ENCODE measurements around the gene RAC2.
"Not testable (repeated sequence)": the region's sequence is repeated elsewhere in the genome, so short reads cannot be mapped to it uniquely, and the experiment has no call there.

RAC2 gene

DNA sequence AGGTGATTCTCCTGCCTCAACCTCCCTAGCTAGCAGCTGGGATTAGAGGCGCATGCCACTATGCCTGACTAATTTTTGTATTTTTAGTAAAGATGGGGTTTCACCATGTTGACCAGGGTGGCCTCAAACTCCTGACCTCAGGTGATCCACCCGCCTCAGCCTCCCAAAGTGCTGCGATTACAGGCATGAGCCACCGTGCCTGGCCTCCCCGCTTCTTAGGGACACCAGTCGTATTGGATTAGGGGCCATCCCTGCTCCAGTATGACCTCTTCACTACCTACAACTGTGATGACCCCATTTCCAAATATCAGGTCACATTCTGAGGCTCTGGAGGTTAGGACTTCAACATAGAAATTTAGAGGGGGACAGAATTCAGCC, 42.6 kb downstream of the RAC2 start:
- DNase-seq: not testable (repeated sequence)

DNA sequence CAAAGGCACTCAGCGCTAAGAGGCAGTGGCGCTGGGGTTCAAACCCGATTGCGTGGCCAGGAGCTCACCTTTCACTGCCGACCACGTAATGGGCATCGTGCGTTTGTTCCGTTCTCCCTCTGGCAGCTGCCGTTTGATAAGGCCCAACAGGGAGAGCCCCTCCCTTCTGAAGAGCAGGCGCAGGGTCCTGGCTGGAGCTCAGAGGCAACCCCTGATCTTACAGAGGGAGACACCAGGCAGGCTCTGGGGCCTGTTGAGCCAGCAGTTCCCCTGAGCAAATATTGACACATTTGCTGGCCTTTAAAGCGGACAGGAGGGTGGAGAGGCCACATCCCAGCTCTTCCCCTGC, 44.3 kb downstream of the RAC2 start:
- no peak for DNase-seq

DNA sequence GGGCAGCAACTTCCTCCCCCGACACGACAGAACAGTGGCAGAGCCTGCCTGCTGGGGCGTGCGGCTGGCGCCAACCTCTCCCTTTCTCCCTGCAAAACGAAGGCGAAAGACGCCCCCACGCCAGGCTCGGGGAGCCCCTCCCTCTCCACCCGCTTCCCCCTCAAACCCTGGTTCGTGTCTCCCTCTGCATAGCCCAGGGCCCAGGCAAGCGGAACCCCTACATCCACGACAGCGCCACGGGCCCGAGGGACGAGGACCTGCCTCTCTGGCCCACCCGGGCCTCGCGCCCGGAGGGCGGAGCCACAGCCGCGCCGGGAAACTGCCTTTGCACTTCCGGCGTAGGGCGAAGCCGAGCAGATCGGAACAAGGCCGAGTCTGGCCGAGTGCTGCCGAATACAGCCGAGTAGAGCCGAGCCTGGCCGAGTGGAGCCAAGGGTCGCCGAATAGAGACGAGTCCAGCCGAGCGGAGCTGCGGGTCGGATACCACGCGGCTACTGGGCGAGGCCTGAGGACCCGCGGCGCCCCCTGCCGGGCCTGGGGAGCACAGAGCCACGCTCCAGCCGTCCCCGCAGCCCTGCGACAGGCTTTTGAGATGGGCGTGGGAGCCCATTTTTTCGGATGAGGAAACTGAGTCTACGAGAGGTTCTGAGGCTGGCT, 44.8 kb downstream of the RAC2 start:
- DNase-seq: peak; percentile 99 to 100

DNA sequence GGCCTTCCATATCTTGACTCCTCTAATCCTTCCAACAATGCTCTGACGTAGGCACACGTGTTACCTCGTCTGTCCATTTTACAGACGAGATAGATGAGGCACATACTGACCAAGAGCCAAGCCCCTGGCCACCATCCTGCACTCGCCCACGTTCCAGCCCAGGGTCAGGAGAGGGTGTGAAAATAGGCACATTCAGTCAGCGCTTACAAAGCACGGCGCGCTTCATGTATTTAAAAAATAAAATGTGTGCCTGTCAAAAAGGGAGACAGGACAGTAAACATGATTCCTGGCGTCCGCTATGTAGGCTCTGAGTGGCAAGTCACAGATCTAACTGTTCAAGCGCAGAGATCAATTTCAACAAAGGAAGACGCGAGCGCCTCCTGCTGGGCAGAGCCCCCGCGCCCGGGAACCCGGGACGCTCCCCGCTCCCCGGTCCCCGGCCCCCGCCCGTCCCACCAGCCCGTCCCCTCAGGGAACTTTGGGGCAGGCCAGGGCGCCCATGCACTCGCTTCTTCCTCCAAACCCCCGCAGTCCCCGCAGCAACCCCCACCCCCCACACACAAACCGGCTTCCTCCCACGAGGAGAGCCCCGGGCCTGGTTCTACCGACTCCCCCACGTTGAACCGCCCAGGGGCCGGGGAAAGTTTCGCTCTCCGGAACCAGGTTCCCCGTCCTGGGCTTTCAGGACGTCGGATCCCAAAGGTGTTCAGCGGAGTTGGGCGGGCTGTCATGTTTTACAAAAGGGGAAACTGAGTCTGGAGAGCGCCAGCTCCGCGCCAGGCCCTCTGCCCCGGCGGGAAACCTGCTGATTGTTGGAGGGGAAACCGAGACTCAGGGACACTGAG, 45.6 kb downstream of the RAC2 start:
- peak; percentile 97 to 98 for DNase-seq

DNA sequence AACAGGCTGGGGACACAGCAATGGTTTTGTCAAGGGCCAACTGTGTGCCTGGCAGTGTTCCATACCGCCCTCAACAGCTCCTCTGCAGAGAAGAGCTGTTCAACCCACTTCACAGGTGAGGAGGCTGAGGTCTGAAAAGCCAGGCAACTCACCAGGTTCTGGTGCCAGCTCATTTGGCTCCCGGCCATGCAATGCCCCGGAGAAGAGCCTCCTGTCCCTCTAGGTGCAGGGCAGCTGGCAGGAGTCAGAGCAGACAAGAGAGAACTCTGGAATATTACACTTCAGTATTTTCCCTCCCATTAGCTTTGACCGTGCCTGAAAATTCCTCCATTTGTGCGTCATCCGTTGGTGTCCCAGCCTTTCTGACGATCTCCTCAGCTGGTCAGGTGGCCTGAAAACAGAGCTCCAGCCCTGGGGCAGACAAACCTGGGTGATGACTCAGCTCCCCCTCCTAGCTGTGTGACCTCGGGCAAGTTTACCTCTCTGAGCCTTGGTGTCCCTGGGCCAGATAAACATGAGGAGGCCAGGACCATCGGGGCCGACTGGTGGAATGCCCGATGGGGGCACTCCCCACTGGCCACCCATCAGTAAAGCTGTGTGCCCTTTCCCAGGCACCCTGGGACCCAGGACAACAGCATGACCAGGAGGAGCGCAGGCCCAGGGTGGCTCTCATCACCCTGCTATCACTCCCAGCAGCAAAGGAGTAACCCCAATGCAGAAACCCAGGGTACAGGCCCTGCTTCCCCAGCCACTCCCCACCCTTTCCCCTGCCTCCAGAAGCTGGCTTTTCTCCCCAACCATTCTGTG, 46.4 kb downstream of the RAC2 start:
- DNase-seq: no peak

DNA sequence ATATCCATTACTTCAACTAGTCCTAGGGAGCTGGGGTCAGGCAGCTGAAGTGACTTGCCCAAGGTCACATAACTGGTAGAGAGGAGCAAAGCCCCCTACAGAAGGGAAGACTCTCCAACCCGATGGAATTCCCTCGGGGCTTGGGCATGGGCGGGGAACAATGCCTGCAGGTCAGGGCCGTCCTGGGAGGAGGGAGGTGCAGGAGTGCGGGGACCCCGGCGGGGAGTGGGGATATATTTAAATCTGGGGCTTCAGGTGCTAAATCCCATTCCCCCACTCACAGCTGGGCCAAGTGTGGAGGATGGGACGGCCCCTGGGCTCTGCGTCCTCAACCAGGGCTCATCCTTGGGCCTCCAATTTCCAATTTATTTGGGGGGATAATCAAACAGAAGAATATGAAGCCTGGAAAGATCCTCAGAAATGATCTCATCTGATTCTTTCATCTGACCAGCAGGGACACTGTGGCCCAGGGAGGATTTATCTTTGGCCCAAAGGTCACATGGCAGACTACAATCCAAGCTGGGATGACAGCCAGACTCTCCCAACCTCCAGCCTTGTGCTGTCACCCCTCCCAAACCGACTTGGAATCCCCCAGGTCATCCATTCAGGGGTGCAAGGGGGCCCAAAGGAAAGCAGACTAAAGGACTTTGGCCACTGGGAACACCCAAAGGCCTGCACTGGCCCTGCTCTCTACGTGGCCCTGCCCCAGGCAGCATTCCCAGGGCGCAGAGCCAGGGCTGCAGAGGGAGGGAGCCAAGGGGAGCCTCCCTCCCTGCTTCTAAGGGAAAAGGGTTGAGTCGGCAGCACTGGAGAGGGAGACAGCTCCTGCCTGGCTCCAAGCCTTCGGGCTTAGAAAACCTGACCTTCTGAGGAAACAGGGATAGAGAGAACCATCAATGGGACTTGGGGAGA, 47.3 kb downstream of the RAC2 start:
- DNase-seq: no peak

DNA sequence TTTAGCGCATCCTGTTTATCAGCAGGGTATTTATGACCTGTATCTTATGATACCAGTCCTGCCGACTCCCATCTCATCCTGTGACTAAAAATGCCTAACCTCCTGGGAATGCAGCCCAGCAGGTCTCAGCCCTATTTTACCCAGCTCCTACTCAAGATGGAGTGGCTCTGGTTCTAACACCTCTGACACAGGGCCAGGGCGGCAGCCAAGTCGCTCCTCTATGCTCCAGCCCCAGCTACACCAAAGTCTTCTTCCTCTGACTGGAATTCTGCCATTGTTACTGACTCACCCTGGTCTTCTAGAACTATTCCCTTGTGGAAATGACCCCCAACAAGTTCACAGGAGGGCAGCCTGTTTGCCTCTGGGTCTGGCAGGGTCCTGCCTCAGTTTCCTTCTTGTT, 48.1 kb downstream of the RAC2 start:
- DNase-seq: no peak

DNA sequence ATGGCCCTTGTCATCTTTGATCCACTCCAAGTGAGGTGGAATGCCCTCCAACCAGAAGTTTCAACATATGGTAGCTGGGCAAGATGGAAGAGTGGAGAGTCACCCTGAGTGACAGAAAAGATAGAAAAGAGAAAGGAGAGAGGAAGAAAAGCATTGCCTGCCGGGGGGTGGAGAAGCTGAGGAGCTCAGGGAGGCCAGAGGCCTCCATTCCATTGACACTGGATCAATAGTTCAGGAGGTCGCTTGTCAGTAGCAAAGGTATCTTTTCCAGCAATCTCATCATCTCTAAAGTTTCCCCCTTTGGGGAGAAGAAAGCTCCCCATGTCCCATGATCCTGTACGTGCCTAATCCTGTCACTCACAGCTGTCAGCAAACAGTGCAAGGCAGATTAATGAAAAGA, 49.3 kb downstream of the RAC2 start:
- DNase-seq: no peak

DNA sequence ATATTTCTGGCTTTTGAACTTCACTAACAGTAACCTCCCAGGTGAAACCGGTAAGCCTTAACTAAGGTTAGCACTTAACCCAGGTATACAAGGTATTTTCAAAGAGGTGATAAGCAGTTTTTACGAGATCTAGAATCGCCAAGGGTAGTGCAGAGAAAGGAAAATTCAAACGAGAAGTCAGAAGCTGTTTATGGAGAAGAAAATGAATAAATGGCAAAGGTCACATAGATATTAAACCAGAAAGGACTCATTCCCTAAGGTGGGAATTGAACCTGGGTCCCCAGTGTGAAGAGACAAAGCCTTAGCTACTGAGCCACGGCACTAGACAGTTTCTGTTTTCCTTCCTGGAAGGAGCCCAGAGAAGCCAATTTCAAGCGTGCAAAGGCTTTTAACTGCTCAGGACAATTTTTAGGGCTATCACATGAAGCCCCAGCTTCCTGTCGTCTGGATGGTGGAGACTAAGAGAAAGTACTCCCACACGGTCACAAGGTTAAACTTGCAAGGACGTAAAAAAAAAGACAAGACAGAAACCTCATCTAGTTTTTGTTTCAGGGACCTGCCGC, 50.4 kb downstream of the RAC2 start:
- peak; percentile 58 to 63 for DNase-seq

DNA sequence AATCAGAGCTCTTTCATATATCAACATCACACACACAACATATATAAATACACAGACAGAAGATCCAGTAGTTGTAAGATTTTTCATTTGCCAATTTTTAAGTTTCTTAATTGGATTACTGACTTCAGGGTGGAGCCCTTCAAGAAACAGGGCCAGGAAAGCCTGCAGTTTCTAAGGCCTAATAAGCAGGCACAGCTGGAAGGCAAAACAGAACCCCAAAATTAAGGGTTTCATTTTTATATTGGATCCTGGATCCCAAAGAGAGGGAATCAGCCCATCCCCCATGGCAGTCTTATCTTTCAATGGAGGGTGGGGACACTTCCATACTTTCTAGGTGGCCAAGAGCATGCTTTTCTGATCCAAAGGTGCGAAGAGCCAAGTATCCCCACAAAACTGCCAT, 51.3 kb downstream of the RAC2 start:
- no peak for DNase-seq

DNA sequence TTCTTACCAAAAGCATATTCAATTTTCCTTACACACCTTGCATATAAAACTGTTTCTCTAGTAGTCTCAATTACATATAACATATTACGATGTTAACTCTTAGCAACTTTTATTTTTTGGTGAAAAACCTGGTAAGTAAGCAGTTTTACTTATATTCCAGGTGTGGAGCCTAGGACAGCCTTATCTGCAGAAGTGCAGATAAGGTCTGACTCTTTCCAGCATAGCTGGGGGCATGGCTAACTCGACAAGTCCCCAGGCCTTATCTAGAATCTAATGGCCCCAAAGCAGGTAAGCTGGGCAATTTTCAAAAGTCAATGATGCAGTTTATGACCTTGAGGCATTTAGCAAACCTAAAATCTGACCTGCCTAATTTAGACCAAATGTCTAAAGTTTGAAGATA, 51.9 kb downstream of the RAC2 start:
- no peak for DNase-seq

DNA sequence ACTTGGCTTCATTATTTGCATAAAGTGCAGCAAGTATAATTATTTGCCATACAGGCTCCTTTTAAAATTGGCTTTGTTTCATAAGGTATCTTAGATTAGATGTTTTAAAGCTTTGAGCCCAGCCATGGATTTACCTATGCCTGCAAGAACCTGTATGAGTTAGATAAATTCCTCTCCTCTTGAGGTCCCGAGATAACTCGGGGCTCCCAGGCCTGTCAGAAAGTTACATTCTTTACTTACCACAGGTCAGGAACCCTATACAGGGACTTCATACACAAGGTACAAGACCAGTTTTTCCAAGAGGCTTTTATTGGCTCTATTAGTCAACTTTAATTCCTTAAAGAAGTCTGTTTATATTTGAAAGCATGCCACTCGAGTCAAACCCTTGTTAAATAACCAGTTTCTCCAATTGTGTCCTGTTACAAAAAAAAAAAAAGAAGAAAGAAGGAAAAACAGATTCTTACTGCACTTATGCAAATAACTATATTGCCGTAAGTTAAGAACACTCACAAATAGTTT, 53.7 kb downstream of the RAC2 start:
- no peak for DNase-seq

DNA sequence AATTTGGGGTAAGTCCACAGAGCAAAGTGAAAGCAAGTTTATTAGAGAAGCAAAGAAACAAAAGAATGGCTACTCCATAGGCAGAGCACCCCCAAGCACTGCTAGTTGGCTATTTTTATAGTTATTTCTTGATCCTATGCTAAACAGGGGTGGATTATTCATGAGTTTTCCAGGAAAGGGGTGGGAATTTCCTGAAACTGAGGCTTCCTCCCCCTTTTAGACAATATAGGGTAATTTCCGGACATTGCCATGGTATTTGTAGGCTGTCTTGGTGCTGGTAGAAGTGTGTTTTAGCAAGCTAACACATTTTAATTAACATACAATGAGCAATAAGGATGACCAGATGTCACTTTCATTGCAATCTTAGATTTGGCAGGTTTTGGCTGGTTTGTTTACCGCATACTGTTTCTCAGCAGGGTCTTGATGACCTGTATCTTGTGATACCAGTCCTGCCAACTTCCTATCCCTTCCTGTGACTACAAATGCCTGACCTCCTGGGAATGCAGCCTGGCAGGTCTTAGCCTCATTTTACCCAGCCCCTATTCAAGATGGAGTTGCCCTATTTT, 55.1 kb downstream of the RAC2 start:
- no peak for DNase-seq

DNA sequence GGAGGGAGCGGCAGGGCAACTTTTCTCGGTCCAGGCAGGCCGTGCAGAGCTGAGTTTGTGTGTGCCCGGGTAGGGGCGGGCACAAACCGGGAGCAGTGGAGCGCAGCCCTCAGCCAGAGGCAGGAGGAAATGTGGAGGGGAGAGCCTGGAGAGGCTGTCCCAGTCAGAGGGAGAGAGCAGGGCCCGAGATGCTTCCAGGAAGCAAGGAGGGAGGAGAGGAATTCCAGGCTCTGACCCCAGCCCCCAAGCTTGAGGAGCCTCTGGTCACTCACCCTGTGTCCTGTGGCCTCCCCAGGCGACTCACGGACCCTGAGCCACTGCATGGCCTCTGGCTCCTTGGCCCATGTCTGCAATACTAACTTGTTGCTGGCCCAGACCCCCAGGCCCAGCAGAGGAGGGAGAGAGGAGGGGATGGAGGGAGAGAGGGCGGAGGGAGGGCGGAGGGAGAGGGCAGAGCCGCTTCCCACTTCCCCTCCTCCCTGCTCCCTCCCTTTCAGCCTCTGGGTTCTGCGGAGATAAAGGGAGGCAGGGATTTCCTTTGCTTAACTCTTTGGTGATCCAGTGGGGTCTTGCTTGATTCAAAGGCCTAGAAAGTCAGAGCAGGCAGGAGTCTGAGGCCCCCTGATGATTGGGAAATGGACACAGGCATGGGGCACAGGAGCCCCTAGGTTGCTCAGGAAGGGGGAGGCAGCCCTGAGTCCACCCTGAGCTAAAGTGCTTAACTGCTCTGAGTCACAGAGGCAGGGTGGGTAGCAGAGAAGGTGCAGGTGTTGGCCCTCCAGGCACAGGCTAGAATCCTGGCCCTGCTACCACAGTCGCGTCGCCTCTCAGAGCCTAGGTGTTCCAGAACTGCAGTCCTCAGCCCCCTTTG, 55.9 kb downstream of the RAC2 start, which contains the start of gene C1QTNF6:
Gene C1QTNF6 (minus strand): TSS at position 357 of the 871 bp plus-strand sequence. CDS start 34 bp downstream, at position 323.
- DNase-seq: no peak

DNA sequence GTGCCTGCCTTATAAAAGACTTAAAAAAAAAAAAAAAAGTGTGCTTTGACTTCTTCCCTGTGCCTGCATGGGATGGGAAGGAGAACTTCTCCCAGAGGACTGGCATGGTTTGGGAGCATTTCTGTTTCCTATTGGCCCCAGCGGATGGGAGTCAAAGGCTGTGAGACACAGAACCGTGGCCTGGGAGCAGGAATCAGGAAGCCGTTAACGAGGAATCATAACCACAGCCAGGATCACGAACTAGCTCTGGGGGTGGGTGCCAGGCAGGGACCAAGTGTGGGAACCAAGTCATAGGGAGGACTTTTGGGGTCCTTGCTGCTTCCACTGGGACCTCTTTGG, 56.5 kb downstream of the RAC2 start:
- no peak for DNase-seq

DNA sequence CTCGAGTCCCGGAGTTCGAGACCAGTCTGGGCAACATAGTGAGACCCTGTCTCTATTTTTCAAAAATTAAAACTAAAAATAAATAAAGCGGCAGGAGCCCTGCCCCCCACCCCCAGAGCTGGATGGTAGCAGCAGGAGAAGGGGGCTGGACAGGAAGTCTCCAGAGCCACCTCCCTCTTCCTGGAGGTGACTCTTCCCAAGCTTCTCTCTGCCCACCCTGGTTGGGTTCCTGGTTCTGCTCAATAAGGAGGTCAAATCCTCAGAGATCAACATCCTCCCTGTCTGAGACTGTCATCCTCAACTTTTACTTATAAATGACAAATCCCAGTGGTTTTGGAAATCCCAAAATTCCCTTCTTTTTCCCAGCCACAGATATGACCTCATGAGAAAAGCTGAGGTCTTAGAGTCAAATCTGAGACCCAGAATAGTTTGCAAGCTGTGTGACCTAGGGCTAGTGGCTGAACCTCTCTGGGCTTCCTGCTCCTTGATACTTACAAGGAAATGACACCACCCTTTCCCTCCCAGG, 57.0 kb downstream of the RAC2 start:
- no peak for DNase-seq

DNA sequence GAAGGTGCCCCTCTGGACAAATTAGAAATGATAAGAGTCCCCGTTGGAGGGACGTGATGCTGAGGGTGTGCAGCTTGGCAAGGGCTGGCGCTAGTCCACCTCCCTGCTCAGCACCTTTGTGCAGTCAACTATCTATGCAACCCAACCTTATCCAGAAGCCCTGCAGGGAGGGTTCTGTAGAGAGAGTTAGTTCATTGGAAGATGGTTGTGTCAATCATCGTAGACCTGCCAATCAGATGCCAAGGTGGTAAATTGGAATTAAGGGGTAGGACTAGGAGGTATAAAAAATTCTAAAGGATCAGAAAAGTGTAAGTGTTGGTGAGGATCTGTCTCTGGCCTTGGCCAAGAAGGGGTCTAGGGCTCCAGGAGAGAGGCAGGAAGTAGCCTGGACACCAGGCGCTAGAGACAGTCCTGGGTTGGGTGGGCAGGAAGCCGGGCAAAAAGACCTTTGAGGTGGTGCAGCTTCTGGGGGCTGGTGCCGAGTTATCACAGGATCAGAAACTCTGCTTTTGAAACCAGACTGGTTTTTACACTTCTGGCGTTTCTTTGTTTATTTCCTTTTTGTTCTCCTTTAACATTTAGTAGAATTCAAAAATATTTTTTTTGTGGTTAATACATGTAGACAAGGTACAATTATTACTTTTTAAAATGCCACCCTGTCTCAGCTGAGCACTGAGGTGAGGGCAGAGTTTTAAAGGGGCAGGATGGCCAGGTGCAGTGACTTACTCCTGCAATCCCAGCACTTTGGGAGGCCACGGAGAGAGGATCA, 57.7 kb downstream of the RAC2 start:
- no peak for DNase-seq

DNA sequence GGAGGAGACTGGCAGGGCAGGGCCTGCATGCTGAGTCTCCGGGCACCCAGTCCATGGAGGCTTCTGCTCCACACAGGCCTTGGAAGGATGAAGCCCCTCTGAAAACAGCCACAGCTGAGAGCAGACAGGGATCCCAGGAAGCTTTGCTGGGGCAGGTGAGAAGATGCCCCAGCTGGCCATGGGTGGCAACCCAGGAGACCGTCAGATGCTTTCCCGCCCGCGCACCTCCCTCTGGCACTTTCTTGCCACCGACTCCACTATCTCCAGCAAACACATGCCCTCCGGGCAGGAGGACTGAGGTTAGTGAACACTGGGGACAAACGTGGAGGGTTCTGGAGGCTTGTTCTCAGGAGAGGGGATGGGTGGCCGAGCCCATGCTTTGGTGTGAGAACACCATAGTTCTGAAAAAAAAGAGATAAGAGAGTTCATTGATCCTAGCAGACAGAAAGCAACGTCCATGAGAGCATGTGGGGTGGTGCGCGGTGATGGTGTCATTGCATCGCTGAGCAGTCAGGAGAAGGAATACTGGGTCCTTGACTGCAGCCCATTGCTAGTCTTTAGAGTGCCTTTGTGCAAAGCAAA, 58.3 kb downstream of the RAC2 start:
- DNase-seq: no peak

DNA sequence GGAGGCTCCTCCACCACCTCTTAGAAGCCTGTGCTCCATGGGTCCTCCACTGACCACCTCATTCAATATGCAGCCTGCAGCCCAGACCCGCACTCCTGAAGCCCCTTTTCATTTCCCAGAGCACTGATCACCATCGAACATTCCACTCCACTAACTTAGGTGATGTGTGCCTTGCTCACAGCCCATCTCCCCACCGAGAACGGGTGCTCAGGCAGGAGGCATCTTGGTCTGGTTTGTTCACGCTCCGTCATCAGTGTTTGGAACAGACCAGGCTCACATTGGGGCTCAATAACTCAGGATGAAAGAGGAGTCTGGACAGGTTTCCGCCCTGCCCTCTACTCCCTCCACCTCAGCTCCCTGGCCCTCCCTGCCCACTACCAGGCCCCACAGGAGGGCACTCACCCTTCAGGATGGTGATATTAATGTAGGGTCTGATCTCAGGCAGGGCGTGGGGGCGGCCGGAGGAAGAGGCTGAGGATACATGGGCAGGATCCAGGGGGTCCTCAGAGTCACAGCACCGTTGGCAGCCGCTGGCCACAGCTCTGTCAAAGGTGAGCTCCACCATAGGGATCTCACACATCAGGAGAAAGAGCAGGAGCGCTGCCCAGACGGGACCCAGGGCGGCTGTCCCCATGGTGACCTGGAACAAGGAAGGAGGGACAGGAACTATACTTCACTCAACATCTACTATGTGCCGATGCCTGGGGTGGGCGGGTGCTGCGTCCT, 59.1 kb downstream of the RAC2 start:
- DNase-seq: no peak
